GM19025 (cell line): ENCODE results near the gene HES5.
"Not testable (repeated sequence)": the region's sequence is repeated elsewhere in the genome, so short reads cannot be mapped to it uniquely, and the experiment has no call there.

Source experiments
- ATAC-seq: cut with Tn5 transposase; IDR thresholded peaks from one replicate; pipeline ENCODE4 v1.9.1; 2021; ENCODE audit warnings: mild to moderate bottlenecking, low read depth, moderate library complexity; ENCODE audit not compliant: unreplicated experiment

Gene HES5, protein sequence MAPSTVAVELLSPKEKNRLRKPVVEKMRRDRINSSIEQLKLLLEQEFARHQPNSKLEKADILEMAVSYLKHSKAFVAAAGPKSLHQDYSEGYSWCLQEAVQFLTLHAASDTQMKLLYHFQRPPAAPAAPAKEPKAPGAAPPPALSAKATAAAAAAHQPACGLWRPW

DNA sequence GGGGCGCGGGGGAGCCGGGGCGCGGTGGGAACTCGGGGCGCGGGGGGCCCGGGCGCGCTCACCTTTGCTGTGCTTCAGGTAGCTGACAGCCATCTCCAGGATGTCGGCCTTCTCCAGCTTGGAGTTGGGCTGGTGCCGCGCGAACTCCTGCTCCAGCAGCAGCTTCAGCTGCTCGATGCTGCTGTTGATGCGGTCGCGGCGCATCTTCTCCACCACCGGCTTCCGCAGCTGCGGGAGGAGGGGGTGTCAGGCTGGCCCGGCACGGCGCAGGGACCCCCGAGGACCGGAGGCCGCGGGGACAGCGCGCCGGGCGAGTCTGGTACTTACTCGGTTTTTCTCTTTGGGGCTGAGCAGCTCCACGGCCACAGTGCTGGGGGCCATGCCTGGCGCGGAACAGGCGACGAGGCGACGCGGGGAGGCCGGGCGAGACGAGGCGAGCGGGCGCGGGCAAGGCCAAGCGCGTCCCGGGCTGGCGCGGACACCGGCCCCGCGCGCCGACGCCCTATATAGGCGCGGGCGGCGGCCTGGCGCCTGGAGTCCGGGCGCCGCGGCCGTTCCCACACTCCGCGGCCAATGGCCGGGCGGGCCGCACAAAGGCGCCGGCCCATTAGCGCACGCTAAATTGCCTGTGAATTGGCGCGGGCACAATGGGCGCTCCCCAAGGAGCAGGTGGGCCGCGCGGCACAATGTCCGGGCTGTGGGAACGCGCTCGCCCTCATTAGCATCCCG lies at the start of gene HES5:
HES5 (minus strand) TSS at position 480 of the 729 bp plus-strand sequence; CDS start at position 381, 99 bp downstream.
- no peak for ATAC-seq

DNA sequence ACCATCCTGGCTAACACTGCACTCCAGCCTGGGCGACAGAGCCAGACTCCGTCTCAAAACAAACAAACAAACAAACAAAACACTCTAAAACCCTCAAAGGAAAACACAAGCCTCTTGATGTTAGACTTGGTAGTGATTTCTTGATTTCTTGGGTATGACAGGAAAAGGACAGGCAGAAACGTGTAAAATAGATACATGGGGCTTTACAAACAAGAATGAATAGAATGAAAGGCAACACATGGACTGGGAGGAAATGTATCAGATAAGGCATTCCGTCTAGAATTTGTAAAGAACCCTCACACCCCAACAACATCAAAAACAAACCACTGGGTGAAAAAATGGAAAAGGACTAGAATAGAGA lies 48.7 kb upstream of the HES5 start:
- ATAC-seq: no peak

DNA sequence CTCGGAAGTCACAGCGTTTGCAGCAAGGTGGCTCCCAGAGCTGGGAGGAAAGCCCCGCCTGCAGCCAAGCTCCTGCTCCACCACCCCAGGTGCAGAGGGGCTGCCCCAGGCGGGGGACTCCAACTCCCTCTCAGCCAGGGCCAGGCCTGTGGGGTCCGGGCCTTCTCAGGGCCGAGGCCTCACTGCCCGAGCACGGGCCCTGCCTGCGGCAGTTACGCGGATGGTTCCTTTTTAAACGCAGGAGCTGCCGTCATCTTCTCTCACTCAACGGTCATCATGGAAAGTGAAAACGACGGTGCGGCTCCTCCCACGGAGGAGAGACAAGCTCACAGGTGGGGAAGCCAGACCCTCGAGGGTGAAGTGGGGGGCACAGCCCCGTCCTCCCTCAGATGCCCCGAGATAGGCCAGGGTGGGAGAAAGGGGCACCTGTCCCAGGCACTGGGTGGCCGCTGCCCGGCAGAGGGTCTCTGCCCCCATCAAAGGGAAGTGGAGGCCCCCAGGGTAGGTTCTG lies 47.6 kb upstream of the HES5 start:
- peak; percentile 30 for ATAC-seq

DNA sequence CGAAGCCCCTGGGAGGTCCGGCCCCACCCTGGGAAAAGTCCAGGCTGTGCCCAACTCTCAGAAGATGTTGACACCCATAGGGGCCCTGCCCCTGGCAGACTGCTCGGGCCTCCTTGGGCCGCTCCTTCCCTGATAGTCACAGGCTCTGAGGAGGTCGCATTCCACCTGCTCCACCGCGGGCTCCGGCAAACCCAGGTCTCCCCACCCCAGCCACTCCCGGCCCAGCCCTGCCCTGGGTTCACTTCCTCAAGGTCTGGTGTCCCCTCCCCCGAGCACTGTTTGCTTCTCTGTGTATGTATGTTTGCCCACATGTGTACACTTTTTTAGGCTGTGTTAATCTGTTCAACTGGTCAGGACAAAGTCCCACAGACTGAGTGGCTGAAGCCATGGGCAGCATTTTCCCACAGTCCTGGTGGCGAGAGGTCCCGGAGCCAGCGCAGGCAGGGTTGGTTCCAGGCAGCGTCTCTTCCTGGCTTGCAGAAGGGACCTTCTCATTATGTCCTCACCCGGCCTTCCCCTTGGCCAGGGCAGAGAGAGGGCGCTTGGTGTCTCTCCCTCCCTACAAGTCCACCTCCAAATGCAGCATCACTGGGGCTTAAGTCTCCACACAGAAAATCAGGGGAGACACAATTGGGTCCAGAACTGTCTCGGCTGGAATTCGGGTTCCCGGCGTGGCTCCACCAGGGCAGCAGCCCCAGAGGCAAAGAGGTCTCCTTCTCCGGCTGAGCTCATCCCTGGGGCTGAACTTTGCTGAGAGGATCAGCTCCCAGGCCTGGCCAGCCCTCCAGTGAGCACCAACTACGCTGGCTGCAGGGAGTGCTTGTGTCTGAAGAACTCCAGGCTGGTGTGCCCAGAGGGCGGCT lies 46.0 kb upstream of the HES5 start:
- ATAC-seq: no peak

DNA sequence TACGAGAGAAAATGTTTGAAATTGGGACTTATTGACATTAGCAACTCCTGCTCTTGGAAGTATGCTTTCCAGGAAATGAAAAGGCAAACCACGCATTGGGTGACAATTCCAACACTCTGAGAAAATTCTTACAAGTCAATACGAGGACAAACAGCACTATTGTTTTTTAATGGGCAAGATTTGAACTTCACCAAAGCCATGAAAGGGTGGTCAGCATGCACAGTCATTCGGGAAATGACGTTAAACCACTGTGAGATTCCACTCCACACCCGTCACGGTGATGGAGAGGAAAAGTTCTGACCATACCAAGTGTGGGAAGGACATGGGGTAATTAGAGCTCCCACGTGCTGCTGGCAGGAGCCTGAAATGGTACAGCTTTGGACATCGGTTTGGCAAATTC lies 44.3 kb upstream of the HES5 start:
- no peak for ATAC-seq

DNA sequence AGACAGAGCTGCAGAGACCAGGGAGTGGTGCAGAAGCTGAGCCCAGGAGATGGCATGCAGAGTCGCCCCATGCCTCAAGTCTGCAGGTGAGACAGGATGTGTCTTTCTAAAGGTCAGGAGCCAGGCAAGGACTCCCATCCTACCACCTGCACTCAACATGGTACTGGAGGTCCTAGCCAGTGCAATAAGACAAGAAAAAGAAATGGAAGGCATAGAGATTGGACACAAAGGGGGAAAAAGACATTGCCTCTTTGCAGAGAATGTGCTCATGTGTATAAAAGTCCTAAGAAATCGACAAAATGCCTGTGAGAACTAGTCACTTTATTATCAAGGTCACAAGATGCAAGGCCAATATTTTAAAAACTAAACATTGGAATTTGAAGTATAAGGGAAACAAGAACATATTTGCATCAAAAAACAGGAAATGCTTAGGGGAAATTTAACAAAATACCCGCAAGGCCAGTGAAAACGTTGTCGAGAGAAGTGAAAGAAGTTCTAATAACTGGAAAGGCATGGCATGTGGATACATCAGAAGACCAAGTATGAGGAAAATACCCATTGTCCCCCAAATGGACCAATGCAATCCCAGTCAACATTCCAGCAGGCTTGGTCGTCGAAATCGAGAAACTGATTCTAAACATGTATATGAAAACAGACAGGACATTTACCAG lies 43.3 kb upstream of the HES5 start:
- no peak for ATAC-seq

DNA sequence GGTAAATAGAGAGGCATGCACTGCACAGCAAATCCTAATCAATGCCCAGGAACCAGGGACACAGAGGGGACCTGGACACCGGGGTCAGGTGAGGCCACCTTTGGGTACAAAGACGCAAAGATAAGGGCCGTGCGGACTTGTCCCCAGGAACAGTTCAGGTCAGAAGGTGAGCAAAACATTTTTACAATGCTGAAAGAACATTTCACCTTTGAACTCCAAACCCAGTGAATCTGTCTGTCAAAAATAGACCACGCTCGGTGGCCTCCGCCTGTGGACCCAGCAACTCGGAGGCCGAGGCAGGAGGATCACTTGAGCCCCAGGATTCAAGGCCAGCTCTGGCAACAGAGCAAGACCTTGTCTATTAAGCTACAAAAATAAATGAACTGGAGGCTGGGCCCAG lies 41.3 kb upstream of the HES5 start:
- no peak for ATAC-seq

DNA sequence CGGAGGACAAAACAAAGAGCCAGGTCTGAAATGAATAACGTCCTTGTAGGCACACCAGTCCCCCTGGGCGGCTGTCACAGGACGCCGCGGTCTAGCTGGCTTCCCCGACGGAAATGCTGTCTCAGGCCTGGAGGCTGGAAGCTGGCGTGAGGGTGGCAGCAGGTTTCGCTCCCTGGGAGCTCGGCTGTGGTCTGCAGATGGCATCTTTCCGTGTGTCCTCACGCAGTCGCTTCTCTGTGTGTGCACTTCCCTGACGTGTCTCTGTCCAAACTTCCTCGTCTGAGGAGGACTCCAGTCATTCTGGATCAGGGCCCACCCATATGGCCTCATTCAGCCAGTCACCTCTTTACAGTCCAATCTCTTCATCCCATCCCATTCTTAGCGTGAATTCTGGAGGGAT lies 40.3 kb upstream of the HES5 start:
- ATAC-seq: no peak

DNA sequence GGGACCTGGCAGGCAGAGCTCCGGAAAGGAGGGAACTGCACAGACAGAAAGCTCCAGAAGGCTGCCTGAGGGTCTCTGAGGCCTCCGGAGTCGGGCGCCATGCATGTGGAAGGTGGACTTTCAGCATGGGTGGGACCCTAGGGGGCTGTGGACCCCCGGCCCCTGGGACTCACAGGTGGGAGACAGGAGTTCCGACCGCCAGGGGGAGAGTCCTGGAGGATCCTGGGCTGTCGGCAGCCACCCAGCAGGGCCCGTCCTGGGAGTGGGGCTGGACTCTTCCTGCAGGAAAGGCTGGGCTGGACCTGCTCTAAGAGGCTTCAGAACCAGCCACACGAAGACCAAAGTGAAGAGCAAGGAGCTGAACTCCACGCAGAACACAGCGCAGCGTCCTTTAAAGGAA lies 39.6 kb upstream of the HES5 start:
- ATAC-seq: not testable (repeated sequence)

DNA sequence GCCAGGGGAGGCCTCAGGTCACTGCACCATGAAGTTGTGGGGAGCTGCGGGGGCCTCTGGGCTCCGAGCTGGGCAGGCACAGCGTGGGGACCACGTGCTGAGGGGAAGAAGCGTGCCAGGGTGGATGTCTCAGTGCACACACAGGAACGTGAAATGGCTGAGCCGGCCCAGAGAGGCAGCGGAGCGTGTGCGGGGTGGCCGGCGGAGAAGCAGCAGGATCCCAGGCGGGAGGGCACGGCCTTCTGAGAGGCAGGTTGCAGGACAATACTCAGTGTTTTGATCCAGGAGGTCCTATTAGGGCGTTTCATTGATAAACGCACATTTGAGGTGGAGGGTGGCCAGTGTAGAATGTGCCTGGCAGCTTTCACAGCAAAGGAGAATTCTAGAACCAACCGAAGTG lies 39.0 kb upstream of the HES5 start:
- no peak for ATAC-seq

DNA sequence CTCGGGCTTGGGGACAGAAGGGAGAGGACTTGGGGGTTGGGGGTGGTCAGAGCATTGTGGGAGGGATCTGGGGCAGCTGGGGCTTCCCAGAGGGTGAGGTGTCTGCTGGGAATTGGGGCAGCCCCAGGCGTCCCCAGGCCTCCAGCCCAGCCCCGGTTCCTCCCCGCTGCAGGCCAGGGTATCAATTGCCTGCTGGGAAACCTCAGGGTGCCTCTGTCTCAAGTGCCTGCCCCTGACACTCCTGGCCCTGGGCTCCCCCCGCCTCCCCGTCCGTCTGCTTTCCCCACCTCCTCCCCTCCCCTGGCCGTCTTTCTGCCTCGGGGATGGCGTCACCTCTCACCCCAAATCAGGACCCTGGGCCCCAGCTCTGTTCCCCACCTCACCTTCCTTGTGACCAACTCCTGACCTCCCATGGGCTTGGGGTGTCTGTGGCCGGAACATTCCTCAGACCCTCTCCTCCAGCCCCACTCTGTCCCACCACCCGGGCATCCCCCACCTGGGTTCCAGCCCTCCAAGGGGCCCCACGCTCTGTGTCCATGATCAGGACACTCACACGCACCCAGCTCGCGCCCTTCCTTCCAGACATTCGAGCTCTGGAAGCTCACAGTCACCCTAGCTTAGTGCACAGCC lies 38.2 kb upstream of the HES5 start:
- not testable (repeated sequence) for ATAC-seq

DNA sequence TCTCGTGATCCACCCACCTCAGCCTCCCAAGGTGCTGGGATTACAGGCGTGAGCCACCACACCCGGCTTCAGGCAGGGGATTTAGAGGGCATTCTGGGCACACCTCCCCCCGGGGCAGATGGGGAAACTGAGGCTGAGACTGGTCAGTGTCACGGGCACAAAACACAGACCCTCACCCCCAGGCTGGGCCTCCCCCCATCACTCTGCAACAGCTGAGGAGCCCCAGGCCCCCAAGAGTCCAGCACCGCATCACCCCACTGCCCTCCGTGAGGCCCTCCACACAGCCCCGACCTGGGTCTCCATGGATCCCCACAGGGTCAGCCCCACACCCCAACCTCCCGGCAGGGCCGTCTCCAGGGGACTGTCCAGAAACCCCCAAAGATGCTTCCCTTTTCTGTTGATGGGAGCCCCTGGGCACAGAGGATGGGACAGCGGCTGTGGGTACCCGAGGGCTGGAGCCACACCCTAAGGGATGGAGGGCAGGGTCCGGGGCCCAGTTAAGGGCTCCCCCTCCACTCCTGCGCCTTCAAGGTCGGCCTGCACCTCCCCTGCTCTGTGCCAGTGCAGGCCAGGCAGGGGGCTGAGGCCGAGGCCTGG lies 37.1 kb upstream of the HES5 start:
- ATAC-seq: no peak

DNA sequence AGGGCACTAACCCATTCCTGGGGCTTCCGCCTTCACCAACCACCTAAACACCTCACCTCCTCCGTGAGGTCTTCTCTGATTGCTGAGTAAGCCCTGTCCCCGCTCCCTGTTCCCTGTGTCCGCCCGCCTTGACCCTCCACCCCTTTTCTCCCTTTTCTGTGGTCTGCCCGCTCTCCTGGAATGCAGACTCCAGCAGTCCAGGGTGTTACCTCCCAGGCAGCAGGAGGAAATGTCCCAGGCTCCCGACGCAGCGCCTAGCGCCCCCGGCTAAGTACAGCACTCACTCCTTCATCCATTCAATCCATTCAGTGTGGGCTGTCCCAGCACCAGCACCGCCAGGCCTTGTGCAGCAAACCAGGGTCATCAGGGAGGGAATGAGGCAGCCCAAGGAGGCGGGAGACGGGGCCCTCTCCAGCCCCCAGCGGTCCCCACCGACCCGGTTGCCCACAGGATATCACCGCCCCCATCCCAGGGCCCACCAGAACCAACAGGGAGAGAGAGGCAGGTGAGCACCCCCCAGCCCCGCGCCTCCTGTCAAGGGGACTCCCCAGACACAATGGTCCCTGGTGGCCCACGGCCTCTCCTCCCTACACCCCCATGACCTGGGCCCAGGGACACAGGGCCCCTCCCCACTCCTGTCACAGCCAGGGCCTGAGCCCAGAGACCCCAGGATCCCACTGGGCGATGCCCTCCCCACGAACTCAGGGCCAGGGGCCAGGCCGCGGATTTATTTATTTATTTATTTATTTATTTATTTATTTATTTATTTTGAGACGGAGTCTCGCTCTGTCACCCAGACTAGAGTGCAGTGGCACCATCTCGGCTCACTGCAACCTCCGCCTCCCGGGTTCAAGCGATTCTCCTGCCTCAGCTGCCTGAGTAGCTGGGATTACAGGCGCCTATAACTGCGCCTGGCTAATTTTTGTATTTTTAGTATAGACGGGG lies 36.3 kb upstream of the HES5 start:
- ATAC-seq: no peak

DNA sequence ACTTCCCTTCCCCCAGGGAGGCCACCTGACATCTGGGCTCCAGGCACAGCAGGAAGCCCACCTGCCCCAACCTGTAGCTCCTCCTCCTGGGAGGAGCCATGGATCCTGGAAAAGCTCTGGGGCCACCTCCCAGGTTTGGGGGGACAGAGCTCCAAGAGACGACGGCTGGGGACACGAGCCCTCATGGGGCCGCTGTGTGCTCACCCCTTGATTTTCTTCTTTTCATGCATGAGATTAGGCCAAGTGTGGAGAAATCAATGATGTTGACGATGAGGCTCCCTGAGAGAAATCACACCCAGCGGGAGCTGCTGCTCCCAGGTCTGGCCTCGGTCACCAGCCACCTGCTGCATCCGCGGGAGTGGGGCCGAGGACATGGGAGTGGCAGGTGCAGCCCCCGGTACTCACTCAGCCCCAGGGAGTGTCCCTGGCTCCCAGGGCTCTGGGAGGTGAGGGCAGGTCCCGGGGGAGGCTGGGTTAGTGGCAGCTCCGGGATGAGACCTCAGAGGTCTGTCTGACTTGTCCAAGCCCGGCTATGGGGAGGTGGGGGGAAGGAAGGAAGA lies 34.8 kb upstream of the HES5 start:
- no peak for ATAC-seq

DNA sequence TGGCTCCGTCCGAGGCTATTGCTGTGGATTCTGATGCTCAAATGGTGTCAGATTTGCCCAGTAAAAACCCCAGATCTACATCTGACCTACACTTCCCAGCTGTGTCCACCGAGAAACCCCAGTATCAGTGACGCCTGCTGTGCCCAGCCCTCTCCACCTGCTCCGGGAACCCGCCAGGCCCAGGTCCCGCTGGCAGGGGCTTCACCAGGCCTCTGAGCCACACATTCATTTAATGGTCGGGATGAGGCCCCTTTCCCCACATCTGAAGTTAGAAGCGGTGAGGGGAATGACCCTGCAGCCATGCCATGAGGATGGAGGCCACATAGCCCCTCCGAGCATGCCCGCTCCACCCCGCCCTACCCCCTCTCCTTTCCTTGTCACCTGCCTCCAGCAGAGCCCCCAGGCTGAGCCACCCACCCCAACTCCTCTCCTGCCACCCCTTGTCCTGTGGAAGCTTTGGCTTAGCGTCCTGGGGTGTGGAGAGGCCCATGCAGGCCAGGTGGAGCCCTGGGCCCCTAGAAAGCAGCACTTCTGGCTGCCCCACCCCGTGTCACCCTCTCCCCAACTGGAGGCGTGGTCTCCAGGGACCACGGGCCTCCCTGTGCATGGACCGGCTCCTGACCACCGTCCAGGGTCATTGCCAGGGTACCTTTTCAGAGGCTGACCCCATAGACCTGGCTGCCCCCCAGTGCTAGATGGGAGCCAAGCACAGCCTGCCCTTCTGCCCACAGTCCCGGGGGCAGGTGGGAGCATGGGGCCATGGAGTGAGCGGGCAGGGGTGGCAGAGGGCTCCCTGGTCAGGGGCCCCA lies 34.1 kb upstream of the HES5 start:
- no peak for ATAC-seq

DNA sequence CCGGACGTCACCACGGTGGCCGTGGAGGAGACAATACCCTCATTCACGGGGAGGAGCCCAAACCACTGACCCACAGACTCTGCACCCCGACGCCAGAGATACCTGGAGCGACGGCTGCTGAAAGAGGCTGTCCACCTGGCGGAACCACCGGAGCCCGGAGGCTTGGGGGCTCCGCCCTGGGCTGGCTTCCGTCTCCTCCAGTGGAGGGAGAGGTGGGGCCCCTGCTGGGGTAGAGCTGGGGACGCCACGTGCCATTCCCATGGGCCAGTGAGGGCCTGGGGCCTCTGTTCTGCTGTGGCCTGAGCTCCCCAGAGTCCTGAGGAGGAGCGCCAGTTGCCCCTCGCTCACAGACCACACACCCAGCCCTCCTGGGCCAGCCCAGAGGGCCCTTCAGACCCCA lies 33.1 kb upstream of the HES5 start:
- no peak for ATAC-seq
